Aorta (tissue), 4 donors: ENCODE measurements around the gene ALKBH4. TPM values are rescaled to one million over a fixed set of nuclear protein-coding genes. Genes with fewer than 3 reads are reported as not detected.

Source experiments
- microRNA-seq, 2 donors: library from miRNA; unstranded; fragments of <30 nt; microRNA quantifications; one replicate each; pipeline ENCODE4 v1.2.0, GENCODE V29; 2020
- polyA plus RNA-seq, 2 donors: library from polyadenylated mRNA; stranded (reverse); fragments of 200-250 nt; gene quantifications; one replicate each; pipeline ENCODE4 v1.2.3, GENCODE V29; 2013
- total RNA-seq, 2 donors: library from RNA; stranded (reverse); fragmentation: NEBNext Ultra II Directional; extraction: Animal tissue kit (Norgen Biotek cat#: 25700); gene quantifications; one replicate each; pipeline ENCODE4 v1.2.1, GENCODE V29; 2021
- donor health status: healthy with polysubstance abuse.
- donor health status: Bipolar disorder and iron deficiency.
- donor health status: DM: no; HTN: no; CAD: no.
- donor health status: DM: yes; HTN: yes; CAD: no.

The ALKBH4 gene
- total and polyA plus RNA-seq, 4 donors = 6.1 to 10.2 (median 8.9) TPM

Small RNAs within 50 kb of the gene (microRNA-seq; reads per million reads assigned to microRNA genes)
- 0 reads per million in 2 donors for gene MIR4467
- gene MIR5090 = 0 to 3.6 reads per million in 2 donors

Other genes starting within 250 kb of the ALKBH4 start
- gene SH2B2, start 178.0 kb downstream of the ALKBH4 start, total RNA-seq = 10 to 100 TPM in 1 of 2 donors, 1 to 10 TPM in 1; 5.5 to 15.6 TPM
- 1 to 10 TPM in 1 of 2 donors, under 1 TPM in 1; 0.50 to 2.4 TPM for gene SH2B2, start 178.0 kb downstream of the ALKBH4 start, polyA plus RNA-seq
- gene SPDYE6, start 108.4 kb downstream of the ALKBH4 start, total RNA-seq = not detected
- gene SPDYE6, start 108.4 kb downstream of the ALKBH4 start, polyA plus RNA-seq = under 1 TPM in 1 of 2 donors, not detected in 1; 0.31 TPM
- 10 to 100 TPM; 19.0 to 26.0 TPM for gene PRKRIP1, start 68.5 kb downstream of the ALKBH4 start, total RNA-seq
- gene PRKRIP1, start 68.5 kb downstream of the ALKBH4 start, polyA plus RNA-seq = 10 to 100 TPM; 14.9 to 66.5 TPM
- gene ORAI2, start 31.3 kb downstream of the ALKBH4 start, total RNA-seq = 10 to 100 TPM; 17.8 to 25.5 TPM
- gene ORAI2, start 31.3 kb downstream of the ALKBH4 start, polyA plus RNA-seq = 1 to 10 TPM; 3.1 to 7.4 TPM
- 1 to 10 TPM; 8.6 to 9.4 TPM for gene LRWD1, start 121 bp upstream of the ALKBH4 start, total RNA-seq
- gene LRWD1, start 121 bp upstream of the ALKBH4 start, polyA plus RNA-seq = 10 to 100 TPM; 13.4 to 16.5 TPM
- 10 to 100 TPM; 29.6 to 35.9 TPM for gene POLR2J, start 14.1 kb upstream of the ALKBH4 start, total RNA-seq
- 10 to 100 TPM; 90.0 to 92.9 TPM for gene POLR2J, start 14.1 kb upstream of the ALKBH4 start, polyA plus RNA-seq
- 10 to 100 TPM; 44.1 to 81.9 TPM for gene RASA4B, start 52.9 kb upstream of the ALKBH4 start, total RNA-seq
- gene RASA4B, start 52.9 kb upstream of the ALKBH4 start, polyA plus RNA-seq = 10 to 100 TPM; 14.4 to 50.9 TPM
- 10 to 100 TPM; 19.5 to 41.7 TPM for gene UPK3BL2, start 78.8 kb upstream of the ALKBH4 start, total RNA-seq
- gene UPK3BL2, start 78.8 kb upstream of the ALKBH4 start, polyA plus RNA-seq = 10 to 100 TPM in 1 of 2 donors, 1 to 10 TPM in 1; 4.0 to 27.5 TPM
- gene SPDYE2, start 86.4 kb upstream of the ALKBH4 start, total RNA-seq = not detected
- gene SPDYE2, start 86.4 kb upstream of the ALKBH4 start, polyA plus RNA-seq = not detected
- gene POLR2J3, start 107.7 kb upstream of the ALKBH4 start, total RNA-seq = 10 to 100 TPM; 27.5 to 69.9 TPM
- 10 to 100 TPM; 35.4 to 64.7 TPM for gene POLR2J3, start 107.7 kb upstream of the ALKBH4 start, polyA plus RNA-seq
- 100 to 1,000 TPM; 133 to 354 TPM for gene RASA4, start 151.9 kb upstream of the ALKBH4 start, total RNA-seq
- 10 to 100 TPM; 19.2 to 62.0 TPM for gene RASA4, start 151.9 kb upstream of the ALKBH4 start, polyA plus RNA-seq
- 10 to 100 TPM in 1 of 2 donors, 1 to 10 TPM in 1; 7.5 to 28.4 TPM for gene UPK3BL1, start 177.9 kb upstream of the ALKBH4 start, total RNA-seq
- 100 to 1,000 TPM in 1 of 2 donors, 10 to 100 TPM in 1; 21.0 to 142 TPM for gene UPK3BL1, start 177.9 kb upstream of the ALKBH4 start, polyA plus RNA-seq
- not detected for gene SPDYE2B, start 185.5 kb upstream of the ALKBH4 start, total RNA-seq
- not detected for gene SPDYE2B, start 185.5 kb upstream of the ALKBH4 start, polyA plus RNA-seq
- gene POLR2J2, start 206.8 kb upstream of the ALKBH4 start, total RNA-seq = 10 to 100 TPM in 1 of 2 donors, 1 to 10 TPM in 1; 10.0 to 22.1 TPM
- 1 to 10 TPM in 1 of 2 donors, not detected in 1; 4.4 TPM for gene POLR2J2, start 206.8 kb upstream of the ALKBH4 start, polyA plus RNA-seq